PC-3 (cell line): ENCODE results near the gene CMBL.

ENCODE experiments used
- CTCF ChIP-seq: fragments of 300-600 bp; sonication (generic); conservative IDR thresholded peaks from 2 replicates; pipeline ENCODE4 v1.5.1; 2017; ENCODE audit warnings: antibody characterized with exemption, low read depth, mild to moderate bottlenecking, low read length
- EZH2 ChIP-seq: fragments of 300-600 bp; sonication (generic); IDR thresholded peaks from one replicate; pipeline ENCODE4 v1.6.1; 2017; ENCODE audit warnings: antibody characterized with exemption, mild to moderate bottlenecking, low read length; ENCODE audit not compliant: unreplicated experiment
- EZH2phosphoT487 ChIP-seq: fragments of 300-600 bp; sonication (generic); IDR thresholded peaks from 2 replicates; pipeline ENCODE4 v1.6.1; 2018; ENCODE audit warnings: mild to moderate bottlenecking, antibody characterized with exemption, low read length, borderline replicate concordance

GRCh38 chr5:10290438-10290837 is 17.3 kb downstream of the CMBL start:
- TF ChIP-seq EZH2phosphoT487 (no peak), EZH2 (no peak), CTCF (no peak)
